Brain pericyte (primary cell): ENCODE data around the gene TYSND1.
"Not testable (repeated sequence)": the region's sequence is repeated elsewhere in the genome, so short reads cannot be mapped to it uniquely, and the experiment has no call there.

Source experiments
- DNase-seq: peaks from one replicate; pipeline ENCODE4 v3.0.0-alpha.2; 2012; ENCODE audit warnings: low read depth, low spot score

Gene TYSND1, protein sequence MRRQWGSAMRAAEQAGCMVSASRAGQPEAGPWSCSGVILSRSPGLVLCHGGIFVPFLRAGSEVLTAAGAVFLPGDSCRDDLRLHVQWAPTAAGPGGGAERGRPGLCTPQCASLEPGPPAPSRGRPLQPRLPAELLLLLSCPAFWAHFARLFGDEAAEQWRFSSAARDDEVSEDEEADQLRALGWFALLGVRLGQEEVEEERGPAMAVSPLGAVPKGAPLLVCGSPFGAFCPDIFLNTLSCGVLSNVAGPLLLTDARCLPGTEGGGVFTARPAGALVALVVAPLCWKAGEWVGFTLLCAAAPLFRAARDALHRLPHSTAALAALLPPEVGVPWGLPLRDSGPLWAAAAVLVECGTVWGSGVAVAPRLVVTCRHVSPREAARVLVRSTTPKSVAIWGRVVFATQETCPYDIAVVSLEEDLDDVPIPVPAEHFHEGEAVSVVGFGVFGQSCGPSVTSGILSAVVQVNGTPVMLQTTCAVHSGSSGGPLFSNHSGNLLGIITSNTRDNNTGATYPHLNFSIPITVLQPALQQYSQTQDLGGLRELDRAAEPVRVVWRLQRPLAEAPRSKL

GRCh38 chr10:70146489-70147258 is at the start of gene TYSND1:
Gene TYSND1, minus strand, starts transcription at chr10:70146700. Its CDS starts 114 bp downstream, at chr10:70146586.
- DNase-seq = peak; percentile 94

GRCh38 chr10:70193391-70193844 is 46.9 kb upstream of the TYSND1 start:
- no peak for DNase-seq

- DNase-seq = no peak
Measured at GRCh38 chr10:70192326-70192968, 45.9 kb upstream of the TYSND1 start.

- no peak for DNase-seq
Measured at GRCh38 chr10:70191972-70192305, 45.4 kb upstream of the TYSND1 start.

DNA sequence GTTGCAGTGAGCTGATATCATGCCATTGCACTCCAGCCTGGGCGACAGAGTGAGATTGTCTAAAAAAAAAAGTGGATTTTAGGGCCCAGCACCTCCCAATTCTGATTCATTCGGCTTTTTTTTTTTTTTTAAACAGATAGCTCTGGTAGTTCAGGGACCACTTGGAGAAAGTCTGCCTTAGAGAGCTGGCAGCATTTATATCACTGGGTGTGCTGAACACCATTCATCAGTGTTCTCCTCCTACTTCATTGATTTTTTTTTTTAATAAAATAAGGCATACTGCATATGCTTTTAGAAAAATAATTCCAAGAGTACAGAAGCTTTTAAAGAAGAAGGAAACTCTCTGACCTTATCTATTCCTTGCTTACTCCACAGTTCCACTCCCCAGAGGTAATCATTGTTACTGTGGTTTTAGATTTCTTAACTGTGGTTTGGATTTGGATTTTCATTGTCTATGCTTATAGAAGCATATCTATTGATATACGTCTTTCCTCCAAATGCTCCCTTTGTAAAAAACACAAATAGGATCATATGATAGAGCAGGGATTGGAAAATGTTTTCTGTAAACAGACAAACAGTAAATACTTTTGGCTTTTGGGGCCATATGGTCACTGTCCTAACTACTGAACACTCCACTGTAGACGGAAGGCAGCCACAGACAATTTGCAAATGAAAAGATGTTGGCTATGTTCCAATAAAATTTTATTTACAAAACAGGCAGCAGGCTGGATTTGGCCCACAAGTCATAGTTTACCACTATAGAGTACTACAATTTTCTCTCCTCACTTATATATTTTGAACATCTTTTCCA is 44.9 kb upstream of the TYSND1 start:
- no peak for DNase-seq

GRCh38 chr10:70190581-70190980 is 44.1 kb upstream of the TYSND1 start:
- DNase-seq = no peak

GRCh38 chr10:70190102-70190501 is 43.6 kb upstream of the TYSND1 start:
- no peak for DNase-seq

DNA sequence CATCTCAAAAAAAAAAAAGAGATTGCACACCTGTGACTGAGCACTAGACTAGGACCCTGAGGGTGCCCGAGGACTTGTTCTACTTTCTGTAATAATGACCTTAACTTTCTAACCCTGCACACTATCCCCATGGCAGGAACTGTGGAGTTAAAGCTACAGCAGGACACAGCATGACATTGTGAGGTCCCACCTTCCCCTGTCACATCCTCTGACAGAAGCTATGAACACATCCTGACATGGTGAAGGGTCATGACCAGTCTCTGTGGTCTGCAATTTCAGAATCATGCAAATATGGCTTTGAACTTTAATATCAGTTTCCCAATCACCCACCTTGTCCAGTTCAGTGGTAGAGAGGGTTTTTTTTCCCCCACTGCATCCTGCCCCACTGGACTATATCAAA is 42.3 kb upstream of the TYSND1 start:
- no peak for DNase-seq

DNA sequence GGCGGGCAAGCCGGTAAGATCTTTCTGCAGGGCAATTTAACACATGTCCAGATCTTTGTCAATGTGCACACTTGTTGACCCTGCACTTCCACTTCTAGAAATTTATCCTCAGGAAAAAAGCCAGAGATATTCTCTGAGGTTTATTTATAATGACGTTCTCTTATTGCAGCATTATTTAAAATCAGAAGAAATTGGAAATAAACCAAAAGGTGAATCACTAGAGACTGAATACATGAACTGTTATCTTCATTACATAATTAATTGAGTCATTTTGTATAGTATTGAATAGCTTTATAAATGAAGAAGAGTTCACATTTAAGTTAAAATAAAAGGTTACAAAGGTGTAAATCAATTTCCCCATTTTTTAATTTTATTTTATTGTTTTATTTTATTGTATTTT is 40.1 kb upstream of the TYSND1 start:
- no peak for DNase-seq

DNA sequence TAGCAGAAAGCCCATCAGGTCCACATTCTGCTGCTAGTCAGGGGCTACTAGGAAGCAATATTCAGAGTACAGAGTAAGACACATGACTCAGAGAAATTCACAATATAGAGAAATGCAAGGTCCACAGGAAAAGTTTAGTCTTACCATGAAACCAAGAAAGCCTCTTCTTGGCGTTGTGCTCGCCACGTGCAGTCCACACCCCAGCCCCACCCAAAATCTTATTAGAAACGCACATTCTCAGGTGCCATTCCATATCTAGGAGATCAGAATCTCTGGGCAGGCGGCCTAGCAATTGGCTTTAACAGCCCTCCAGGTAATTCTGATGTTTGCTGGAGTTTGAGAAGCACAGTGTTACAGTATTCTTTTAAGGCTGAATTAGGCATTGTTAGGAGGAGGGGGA is 39.6 kb upstream of the TYSND1 start:
- no peak for DNase-seq

GRCh38 chr10:70183304-70183703 is 36.8 kb upstream of the TYSND1 start:
- DNase-seq = no peak

DNA sequence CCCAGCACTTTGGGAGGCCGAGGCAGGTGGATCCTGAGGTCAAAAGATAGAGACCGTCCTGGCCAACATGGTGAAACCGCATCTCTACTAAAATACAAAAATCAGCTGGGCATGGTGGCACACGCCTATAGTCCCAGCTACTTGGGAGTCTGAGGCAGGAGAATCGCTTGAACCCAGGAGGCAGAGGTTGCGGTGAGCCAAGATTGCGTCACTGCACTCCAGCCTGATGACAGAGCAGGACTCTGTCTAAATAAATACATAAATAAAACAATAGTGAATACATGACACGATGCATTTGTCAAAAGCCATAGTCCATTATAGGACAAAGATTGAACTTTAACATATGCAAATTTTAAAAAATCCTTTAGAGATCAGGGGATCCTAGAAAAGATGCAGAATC is 32.7 kb upstream of the TYSND1 start:
- DNase-seq = not testable (repeated sequence)

DNA sequence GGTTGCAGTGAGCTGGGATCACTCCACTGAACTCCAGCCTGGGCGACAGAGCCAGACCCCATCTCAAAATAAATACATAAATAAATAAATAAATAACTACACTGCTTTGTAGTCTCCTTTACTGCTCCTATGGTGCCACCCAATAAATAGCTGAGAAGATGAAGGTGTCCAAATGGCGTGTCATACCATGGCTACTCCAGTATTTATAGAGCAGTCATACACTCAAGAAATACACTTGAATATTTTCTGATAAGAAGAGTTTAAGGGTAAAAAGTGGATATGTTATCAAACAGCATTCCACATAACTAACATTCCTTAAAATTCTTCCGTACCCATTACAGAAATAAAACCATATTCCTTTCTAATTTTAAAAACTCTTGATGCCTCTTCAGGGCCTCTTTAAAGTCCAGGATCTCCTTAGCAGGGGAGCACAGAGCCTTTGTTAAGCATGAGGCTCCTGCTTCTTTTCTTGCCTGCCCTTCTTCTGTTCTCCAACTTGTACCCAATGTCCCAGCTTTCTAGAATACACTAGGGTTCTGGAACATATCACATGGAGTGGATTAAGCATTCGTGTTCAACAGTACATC is 31.7 kb upstream of the TYSND1 start:
- DNase-seq = no peak

DNA sequence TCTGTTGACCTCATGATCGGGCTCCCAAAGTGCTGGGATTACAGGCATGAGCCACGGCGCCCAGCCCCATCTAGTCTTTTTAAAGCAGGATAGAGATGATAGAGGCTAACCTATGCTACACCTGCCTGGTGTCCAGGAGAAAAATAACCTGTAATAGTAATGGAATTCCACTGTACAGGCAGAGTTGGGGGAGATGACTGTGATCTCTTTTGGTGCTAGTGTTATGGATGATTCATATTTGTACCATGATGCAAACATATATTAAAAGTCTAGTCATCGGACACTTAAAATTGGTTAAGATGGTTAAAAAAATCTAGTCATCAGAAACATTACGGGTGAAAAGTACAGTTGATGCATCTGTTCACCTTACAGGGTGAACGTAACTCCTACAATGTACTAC is 29.9 kb upstream of the TYSND1 start:
- no peak for DNase-seq

- no peak for DNase-seq
Measured at GRCh38 chr10:70175516-70175915, 29.0 kb upstream of the TYSND1 start.

- DNase-seq = no peak
Measured at GRCh38 chr10:70174058-70174741, 27.7 kb upstream of the TYSND1 start.

- no peak for DNase-seq
Measured at GRCh38 chr10:70169649-70170364, 23.3 kb upstream of the TYSND1 start.

DNA sequence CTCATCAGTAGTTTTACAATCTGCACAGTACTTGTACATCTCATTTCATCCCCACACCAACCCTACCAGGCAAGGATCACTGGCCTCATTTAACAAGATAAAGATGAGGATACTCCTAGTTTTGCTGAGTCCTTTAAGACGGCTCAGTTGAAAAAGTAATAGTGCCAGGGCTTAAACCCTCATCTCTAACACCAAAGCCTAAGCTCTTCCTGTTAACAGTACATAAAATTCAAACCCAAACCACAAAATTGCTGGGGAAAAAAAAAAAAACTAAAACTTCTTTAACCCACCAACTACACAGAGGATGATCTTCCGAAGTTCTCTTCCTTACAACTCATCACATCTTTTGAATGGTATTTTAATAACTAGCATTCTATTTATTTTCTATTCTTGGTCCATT is 22.5 kb upstream of the TYSND1 start:
- no peak for DNase-seq

GRCh38 chr10:70167246-70167645 is 20.7 kb upstream of the TYSND1 start:
- DNase-seq = no peak

DNA sequence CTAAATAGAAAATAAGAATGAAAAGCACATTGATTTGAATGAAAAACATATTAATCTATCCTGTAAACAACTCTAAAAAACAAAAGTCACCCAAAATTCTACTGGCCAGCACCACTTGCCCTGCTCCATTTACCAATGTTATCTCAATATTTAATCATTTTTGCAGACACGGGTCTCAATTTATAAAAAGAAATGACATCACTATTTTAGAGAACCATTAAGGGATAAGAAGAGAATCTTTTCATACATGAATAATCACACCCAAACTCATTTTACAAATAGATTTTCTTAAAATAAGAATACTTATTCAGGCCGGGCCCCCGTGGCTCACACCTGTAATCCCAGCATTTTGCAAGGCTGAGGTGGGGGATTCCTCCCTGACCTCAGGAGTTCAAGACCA is 19.9 kb upstream of the TYSND1 start:
- DNase-seq = no peak
